ES-I3 (cell line): ENCODE measurements around the gene HOOK2.
"Not testable (repeated sequence)": the region's sequence is repeated elsewhere in the genome, so short reads cannot be mapped to it uniquely, and the experiment has no call there.

Source experiments
- H3K36me3 ChIP-seq: 2 replicates; pipeline ENCODE4 v1.6.1; 2013; ENCODE audit warnings: mild to moderate bottlenecking, low read length, control low read depth, moderate library complexity; ENCODE audit not compliant: insufficient read depth
- H3K4me1 ChIP-seq: 2 replicates; pipeline ENCODE4 v1.6.1; 2013; ENCODE audit warnings: mild to moderate bottlenecking, control low read depth, low read length; ENCODE audit not compliant: insufficient read depth
- H3K9ac ChIP-seq: 2 replicates; pipeline ENCODE4 v1.6.1; 2013; ENCODE audit warnings: low read depth, mild to moderate bottlenecking, low read length, moderate library complexity
- H3K9me3 ChIP-seq: 2 replicates; pipeline ENCODE4 v1.6.1; 2013; ENCODE audit warnings: mild to moderate bottlenecking, low read length, moderate library complexity; ENCODE audit not compliant: control insufficient read depth, insufficient read depth

Gene HOOK2

DNA sequence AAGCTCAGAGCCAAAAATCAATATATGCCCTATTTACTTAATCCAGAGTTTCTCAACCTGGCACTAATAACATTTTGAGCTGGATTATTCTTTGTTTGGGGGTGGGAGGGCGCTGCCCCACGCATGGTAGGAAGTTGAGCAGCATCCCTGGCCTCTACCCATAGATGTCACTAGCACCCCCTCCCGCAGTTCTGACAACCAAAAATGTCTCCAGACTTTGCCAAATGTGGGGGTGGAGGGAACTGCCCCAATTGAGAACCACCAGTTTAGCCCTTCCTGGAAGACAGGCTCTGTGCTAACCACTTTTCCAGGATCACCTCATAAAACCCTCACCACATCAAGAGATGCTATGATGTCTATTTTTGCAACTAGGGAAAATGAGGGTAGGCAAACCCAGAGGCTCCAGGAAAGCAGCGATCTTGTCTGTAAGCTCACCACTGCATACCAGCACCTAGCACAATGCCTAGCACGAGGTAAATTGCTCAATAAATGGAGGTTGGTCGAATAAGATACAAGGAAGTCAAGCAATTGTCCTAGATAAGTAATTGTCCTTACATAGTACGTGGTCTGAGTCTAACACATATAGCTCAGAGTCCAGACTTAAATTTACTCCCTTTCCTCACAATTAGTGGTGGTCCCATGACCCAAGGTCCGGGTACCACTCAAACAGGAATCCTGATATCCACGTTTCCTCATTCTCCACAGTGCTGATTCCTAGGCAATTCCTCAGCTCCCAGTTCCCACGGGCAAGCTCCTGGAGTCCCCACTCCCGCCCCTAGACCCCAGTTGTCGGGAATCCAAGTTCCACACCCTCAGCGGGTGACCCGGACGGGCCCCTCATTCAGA is 41.8 kb downstream of the HOOK2 start:
- Histone ChIP-seq H3K36me3 (peaks cover 5% of the 10 kb centered on the region), H3K9me3 (no peaks in the 10 kb centered on the region), H3K9ac (peak overlapping the region; percentile 95), H3K4me1 (no peaks in the 10 kb centered on the region)

DNA sequence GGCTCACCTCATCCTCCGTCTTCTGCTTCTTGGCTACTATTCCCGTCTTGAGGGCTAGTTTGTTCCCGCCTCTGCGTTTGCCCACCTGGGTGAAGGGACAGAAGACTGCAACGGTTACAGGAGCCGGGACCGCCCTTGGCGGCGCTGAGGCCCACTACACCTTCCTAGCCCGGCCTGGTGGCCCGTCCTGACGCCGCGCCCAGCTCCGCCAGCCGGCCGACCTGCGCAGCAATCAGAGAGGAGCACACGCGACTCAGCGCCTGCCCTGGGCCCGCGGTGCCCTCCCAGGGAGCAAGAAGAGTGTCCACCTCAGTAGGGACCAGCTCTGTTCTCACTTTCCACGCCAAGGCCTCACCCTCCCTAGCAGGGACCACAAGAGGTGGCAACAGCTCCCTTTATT is 44.0 kb downstream of the HOOK2 start:
- H3K9me3 ChIP-seq = no peaks in the 10 kb centered on the region
- peaks cover 5% of the 10 kb centered on the region for H3K36me3 ChIP-seq
- no peaks in the 10 kb centered on the region; the same call in 1 of the 2 replicates for H3K4me1 ChIP-seq
- no peak overlapping the region for H3K9ac ChIP-seq

DNA sequence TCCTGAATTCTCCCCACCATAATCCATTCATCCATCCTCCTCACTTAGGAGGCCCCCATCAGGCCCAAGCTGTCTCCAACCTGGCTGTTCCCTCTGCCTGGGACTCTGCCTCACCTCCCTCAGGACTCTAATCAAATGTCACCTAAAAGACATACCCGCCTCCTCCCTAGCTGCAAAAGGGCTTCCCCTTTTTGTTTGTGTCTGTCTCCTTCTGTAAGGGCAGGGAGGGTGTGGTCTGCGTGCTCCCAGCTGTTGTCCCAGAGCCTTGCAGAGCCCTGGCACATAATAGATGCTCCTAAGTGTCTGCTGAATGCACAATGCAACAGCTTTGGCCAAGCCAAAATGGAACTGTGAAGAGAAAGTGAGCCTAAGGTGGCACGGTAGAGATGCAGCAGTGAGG is 45.3 kb downstream of the HOOK2 start:
- Histone ChIP-seq H3K9ac (no peak overlapping the region), H3K4me1 (no peaks in the 10 kb centered on the region; the same call in 1 of the 2 replicates), H3K36me3 (peaks cover 5% of the 10 kb centered on the region), H3K9me3 (no peaks in the 10 kb centered on the region)

DNA sequence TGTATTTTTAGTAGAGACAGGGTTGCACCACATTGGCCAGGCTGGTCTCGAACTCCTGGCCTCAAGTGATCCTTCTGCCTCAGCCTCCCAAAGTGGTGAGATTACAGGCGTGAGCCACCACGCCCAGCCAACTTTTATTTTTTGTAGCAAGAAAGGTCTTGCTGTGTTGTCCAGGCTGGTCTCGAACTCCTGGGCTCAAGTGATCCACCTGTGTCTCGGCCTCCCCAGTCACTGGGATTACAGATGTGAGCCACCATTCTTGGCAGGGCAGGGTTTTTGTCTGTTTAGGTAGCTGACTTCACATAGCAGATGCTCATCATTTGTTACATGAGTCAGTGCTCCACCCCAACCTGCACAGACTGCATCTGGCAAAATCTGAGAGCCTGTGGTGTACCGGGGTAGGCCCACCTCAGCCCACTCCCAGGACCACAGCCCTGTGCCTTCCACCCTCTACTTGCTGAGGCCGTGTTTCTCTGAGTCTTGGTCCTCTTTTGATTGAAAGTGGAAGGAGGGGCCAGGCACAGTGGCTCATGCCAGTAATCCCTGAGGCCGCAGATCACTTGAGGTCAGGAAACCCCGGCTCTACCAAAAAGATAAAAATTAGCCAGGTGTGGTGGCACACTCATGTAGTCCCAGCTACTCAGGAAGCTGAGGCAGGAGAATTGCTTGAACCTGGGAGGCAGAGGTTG is 47.5 kb downstream of the HOOK2 start:
- Histone ChIP-seq H3K9me3 (no peaks in the 10 kb centered on the region), H3K36me3 (peaks cover 5% of the 10 kb centered on the region)

DNA sequence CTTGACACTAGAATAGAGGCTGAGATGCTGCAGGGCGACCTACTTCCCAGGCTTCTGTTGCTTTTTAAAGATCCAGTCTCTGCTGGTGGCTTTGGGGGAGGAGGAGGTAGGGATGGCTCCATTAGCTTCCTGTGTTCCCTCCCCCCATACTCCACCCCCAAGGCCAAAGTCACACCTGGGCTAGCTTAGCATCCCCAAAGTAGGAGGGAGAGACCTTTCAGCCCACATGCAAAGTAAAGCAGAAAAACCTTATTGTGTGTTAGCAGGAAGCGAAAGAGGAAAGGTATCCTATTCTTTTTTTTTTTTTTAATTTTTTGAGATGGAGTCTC is 48.4 kb downstream of the HOOK2 start:
- H3K36me3 ChIP-seq = peaks cover 5% of the 10 kb centered on the region
- H3K9ac ChIP-seq = no peak overlapping the region

More for the DNA sequence above, 47.5 kb downstream of the HOOK2 start:
- Histone ChIP-seq H3K9ac (no peak overlapping the region), H3K4me1 (no peaks in the 10 kb centered on the region; the same call in 1 of the 2 replicates)

DNA sequence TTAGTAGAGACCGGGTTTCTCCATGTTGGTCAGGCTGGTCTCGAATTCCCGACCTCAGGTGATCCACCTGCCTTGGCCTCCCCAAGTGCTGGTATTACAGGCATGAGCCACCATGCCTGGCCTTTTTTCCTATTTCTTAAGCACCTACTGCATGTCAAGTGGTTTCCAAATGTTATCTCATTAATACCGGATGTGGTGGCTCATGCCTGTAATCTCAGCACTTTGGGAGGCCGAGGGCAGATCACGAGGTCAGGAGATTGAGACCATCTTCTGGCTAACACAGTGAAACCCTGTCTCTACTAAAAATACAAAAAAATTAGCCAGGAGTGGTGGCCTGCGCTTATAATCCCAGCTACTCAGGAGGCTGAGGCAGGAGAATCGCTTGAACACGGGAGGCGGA is 49.7 kb downstream of the HOOK2 start:
- H3K4me1 ChIP-seq, H3K9me3 ChIP-seq, H3K36me3 ChIP-seq: not testable (repeated sequence)

More for the DNA sequence above, 48.4 kb downstream of the HOOK2 start:
- no peaks in the 10 kb centered on the region for H3K9me3 ChIP-seq
- no peaks in the 10 kb centered on the region; the same call in 1 of the 2 replicates for H3K4me1 ChIP-seq

DNA sequence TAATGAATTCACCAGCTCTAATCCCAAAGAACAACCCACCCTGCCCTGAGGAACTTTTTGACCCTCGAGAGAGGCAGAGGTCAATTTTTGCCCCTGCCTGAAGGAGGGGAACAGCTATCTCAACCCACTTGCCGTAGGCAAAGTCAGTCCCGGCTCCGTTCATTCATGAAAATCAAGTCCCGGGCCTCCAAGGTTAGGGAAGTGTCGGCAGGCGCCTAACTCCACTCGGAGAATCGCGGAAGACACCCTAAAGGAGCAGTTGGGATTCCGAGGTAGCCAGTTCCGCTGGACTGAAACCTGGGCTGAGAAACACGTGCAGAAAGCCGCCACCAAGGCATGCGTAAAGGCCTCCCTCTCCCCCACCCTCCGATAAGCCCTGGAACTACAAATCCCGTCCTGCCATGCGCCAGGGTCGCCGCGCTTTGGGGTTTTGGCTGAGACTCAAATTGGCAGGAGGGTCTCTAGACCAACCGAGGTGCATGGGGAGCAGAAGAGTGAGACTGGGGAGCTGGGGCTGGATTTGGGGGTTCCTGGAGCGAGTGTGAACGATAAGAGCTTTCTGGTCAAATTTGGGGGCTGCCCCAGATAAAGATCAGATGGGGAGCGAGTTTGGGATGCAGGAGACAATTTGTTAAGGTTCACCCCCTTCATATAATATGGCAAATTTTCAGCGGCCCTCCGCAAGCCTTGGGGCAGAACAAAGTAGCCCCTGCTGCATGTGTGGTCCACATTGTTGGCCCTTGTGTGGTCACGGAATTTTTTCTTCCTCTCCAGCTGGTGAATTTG is 51.5 kb downstream of the HOOK2 start, which contains the start of gene TNPO2:
TSS of gene TNPO2 (minus strand) at position 292 of the 786 bp plus-strand sequence. CDS start 2,955 bp downstream, outside the sequence.
- H3K4me1 ChIP-seq = peaks cover 4% of the 10 kb centered on the region; the same call in 1 of the 2 replicates
- H3K9me3 ChIP-seq = no peaks in the 10 kb centered on the region
- H3K36me3 ChIP-seq = peaks cover 3% of the 10 kb centered on the region; the same call in 1 of the 2 replicates
- H3K9ac ChIP-seq = peak within 1 kb of the TSS; percentile 83

More for the DNA sequence above, 49.7 kb downstream of the HOOK2 start:
- H3K9ac ChIP-seq = not testable (repeated sequence)

DNA sequence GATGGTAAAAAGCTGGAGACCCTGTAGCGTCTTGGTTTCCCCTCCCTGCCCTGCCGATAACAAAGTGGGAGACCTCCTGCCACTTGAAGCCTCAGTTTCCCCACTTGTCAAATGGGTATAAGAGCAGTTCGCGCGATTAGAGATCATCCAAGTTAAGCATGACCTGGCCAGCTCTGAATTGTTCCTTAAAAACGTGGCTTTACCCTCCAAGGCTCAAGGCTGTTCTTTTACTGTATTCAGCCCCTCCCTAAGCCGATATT is 52.0 kb downstream of the HOOK2 start:
- H3K9ac ChIP-seq = peak overlapping the region; percentile 83

DNA sequence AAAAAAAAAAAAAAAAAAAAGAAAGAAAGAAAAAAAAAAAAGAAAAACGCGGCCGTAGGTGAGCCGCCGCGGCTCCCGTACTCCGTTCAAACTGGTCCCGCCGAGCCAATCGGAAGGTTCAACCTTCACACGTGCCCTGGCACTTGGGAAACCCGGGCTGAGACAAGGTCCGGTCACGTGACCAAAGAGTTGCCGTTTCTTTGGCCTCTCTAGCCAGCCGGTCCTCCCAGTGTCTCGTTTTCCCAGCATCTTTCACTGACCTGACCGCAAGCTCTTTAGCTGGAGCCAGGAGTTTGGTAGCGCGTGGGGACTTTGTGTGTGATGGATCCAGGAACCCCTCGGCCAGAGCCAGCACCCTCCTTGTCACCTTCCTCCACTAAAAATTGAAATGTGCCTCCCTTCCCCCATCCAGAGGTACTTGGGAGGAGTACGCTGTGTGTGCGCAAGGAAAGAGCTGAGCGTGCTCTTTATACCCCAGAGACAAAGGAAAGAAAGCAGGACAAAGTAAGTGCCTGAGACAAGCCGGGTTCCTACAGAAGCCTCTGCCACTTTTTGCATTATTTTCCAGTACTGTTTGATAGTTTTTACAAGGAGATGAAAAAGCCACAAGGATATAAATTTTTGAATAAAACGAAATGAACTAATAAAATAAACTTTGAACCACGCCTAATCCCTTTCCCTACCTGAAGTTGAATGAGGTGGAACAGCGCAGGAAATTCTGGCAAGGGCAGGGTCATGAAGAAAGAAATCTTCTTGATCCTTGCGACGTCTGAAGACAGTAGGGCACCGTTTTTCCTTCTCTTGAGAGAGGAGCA is 52.6 kb downstream of the HOOK2 start:
- Histone ChIP-seq H3K9me3 (no peaks in the 10 kb centered on the region), H3K4me1 (peaks cover 4% of the 10 kb centered on the region; the same call in 1 of the 2 replicates), H3K36me3 (peaks cover 7% of the 10 kb centered on the region), H3K9ac (peak overlapping the region; percentile 83)

More for the DNA sequence above, 52.0 kb downstream of the HOOK2 start:
- peaks cover 7% of the 10 kb centered on the region for H3K36me3 ChIP-seq
- H3K9me3 ChIP-seq = no peaks in the 10 kb centered on the region
- H3K4me1 ChIP-seq = peaks cover 4% of the 10 kb centered on the region; the same call in 1 of the 2 replicates

DNA sequence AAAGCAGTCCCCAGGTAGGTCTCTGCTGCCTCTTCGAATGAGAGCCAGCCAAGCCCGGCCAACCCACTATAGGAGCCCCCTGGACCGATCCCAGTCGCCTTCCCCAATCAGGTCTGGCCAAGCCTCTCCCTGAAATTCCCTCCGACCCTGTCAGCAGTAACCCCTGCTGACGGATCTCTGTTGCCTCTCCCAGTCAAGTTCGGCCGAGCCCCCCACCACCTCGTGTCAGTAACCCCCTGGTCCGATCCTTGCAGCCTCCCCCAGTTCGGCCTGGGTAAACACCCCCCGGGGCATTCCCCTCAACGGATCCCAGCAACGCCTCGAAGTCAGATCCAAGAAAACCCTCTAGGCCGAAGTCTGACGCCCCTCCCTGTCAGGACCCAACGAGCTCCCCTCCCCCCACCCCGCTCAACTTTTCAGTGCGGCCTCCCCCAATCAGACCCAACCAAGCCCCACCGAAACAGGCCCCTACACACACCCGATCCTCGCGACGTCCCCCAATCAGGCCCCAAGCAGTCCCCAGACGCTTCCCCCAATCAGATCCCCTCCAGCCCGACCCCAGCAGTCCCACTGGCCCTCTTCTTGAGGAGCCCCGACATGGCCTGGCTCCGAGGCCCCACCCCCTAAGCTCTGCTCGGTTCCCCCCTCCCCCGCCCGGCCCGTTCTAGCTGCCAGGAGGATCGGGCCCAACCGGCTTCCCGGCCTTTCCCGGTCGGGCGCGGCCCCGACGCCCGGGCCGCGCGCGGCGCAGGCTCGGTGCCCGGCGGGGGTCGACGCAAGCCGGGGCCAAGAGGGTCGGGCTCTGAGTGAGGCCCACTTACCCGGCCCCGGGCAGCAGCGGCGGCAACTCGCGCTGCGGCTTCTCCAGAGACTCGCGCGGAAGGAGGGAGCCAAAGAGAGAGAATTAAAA is 53.4 kb downstream of the HOOK2 start:
- Histone ChIP-seq H3K9me3 (no peaks in the 10 kb centered on the region), H3K36me3 (peaks cover 8% of the 10 kb centered on the region), H3K4me1 (peaks cover 4% of the 10 kb centered on the region; the same call in 1 of the 2 replicates), H3K9ac (peak overlapping the region; percentile 83)

DNA sequence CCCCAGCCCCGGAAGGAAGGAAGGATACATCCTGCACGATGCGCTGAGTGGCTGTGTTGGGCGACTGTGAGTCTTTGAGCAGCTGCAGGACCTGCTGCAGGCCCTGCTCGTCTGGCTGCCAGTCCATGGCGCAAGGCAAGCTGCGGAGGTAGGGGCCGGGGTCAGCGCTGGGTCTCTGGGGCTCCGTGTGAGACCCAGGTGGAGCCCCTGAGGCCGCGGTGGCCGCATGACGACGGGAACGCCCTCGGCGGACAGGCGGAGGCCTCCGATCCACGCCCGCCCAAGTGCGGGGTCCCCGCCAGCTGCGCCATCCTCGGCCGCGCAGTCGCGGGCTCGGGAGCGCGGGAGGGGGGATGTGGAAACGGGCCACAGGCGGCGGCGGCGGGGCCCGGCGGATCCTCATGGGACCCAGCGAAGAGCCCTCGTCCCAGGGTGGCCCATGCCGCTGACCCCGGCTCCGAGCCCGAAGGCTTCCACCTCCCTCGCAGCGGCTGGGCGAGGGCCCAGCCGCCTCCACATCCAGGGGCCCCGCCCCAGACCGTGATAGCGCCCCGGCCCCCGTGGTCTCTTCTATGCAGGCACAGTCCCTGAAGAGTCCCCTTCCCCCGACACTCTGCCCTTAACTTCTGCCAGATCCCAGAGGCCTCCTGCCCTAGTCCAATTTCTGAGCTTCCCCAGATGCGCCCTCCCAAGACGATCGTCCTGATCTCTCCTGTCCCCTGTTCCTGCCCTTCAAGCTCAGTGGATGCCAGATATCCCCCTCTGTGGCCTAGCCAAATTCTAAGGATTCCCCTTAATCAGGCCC is 54.3 kb downstream of the HOOK2 start:
- H3K9ac ChIP-seq = peak overlapping the region; percentile 83
- no peaks in the 10 kb centered on the region for H3K9me3 ChIP-seq
- H3K36me3 ChIP-seq = peaks cover 13% of the 10 kb centered on the region
- peaks cover 4% of the 10 kb centered on the region; the same call in 1 of the 2 replicates for H3K4me1 ChIP-seq

DNA sequence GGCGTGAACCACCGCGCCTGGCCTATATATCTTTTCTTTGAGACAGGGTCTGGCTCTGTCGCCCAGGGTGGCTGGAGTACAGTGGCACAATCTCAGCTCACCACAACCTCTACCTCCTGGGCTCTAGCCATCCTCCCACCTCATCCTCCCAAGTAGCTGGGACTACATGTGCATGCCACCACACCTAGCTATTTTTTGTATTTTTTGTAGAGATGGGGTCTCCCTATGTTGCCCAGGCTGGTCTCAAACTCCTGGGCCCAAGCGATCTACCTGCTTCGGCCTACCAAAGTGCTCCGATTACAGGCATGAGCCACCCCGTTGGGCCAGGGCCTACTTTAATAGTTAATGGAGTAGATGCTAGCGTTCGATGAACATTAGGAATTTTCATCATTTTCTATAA is 55.1 kb downstream of the HOOK2 start:
- H3K36me3 ChIP-seq = peaks cover 15% of the 10 kb centered on the region
- no peaks in the 10 kb centered on the region for H3K9me3 ChIP-seq
- H3K9ac ChIP-seq = peak overlapping the region; percentile 83
- H3K4me1 ChIP-seq = peaks cover 4% of the 10 kb centered on the region; the same call in 1 of the 2 replicates
